A673 (cell line): ENCODE results near the gene PJA2.

Experiments
- CTCF ChIP-seq: fragments of 300-800, 200-600 bp; sonication (generic); conservative IDR thresholded peaks from 2 replicates; pipeline ENCODE4 v1.5.1; 2017; ENCODE audit warnings: low read depth, mild to moderate bottlenecking, antibody characterized with exemption, low read length, moderate library complexity, mixed read lengths
- EZH2 ChIP-seq: fragments of 200-600 bp; sonication (generic); IDR thresholded peaks from 2 replicates; pipeline ENCODE4 v1.6.1; 2017; ENCODE audit warnings: borderline replicate concordance, low read depth, mild to moderate bottlenecking, mixed read lengths, antibody characterized with exemption, low read length; ENCODE audit not compliant: poor library complexity, severe bottlenecking

- TF ChIP-seq CTCF: no peak
- no peak for TF ChIP-seq EZH2
These were observed 60.4 kb downstream of the PJA2 start for GRCh38 chr5:109349388-109349787.
